Measurements from ENCODE around the gene SPAG8. TPM values are rescaled to one million over a fixed set of nuclear protein-coding genes. Genes with fewer than 3 reads are reported as not detected.

SPAG8 gene
- total and polyA plus RNA-seq, 10 of the 15 experiments (the other 5 are each of a cell fraction or from before 2014, with no cell fraction given): 0.40 to 1.1 (median 0.72) TPM

GRCh38 chr9:35814841-35815543, 2.9 kb upstream of the SPAG8 start, which contains the start of gene HINT2 (continued):
- peak in 1 of 2 experiments; percentile 72; a peak in 1 of 3 replicates for TF ChIP-seq EGR1 (IDR thresholded peaks at IDR 0.05; ENCODE audit: borderline replicate concordance in 1 of 2, low read depth in 2 of 2, low read length in 2 of 2)
- TF ChIP-seq IKZF2 (IDR thresholded peaks at IDR 0.05): peak; percentile 48 to 61; a peak in 2 of 4 replicates
- peak; percentile 95 for TF ChIP-seq YY1 (IDR thresholded peaks at IDR 0.05; ENCODE audit: low read depth, low read length)
- TF ChIP-seq SREBF1 (IDR thresholded peaks at IDR 0.05; ENCODE audit: low read length): no peak
- TF ChIP-seq USF2 (IDR thresholded peaks at IDR 0.05; ENCODE audit: borderline replicate concordance, low read depth, low read length): no peak
- peak in 1 of 2 experiments; percentile 66; a peak in 1 of 4 replicates for TF ChIP-seq BHLHE40 (IDR thresholded peaks at IDR 0.05; ENCODE audit: borderline replicate concordance in 1 of 2, low read depth in 2 of 2, low read length in 1 of 2)
- TF ChIP-seq IKZF1 (conservative IDR thresholded peaks at IDR 0.05): peak; percentile 80
- TF ChIP-seq RAD51 (IDR thresholded peaks at IDR 0.05): peak; percentile 57; the same call in 1 of the 2 replicates
- no peak for TF ChIP-seq ZSCAN29 (IDR thresholded peaks at IDR 0.05)
- no peak for TF ChIP-seq SUZ12 (IDR thresholded peaks at IDR 0.05; ENCODE audit: unreplicated experiment)
- no peak; the same call in 1 of the 2 replicates for TF ChIP-seq PAX5 (IDR thresholded peaks at IDR 0.05; ENCODE audit: borderline replicate concordance, low read depth, low read length)
- TF ChIP-seq FOXK2 (IDR thresholded peaks at IDR 0.05): no peak
- no peak for TF ChIP-seq SIN3A (IDR thresholded peaks at IDR 0.05; ENCODE audit: low read depth, low read length)
- no peak for TF ChIP-seq BMI1 (IDR thresholded peaks at IDR 0.05; ENCODE audit: borderline replicate concordance)
- TF ChIP-seq BCLAF1 (IDR thresholded peaks at IDR 0.05): no peak
- no peak for TF ChIP-seq SIX5 (IDR thresholded peaks at IDR 0.05; ENCODE audit: low read depth, low read length, severe bottlenecking)
- no peak for TF ChIP-seq ESRRA (IDR thresholded peaks at IDR 0.05; ENCODE audit: low read length)
- no peak for TF ChIP-seq ZZZ3 (IDR thresholded peaks at IDR 0.05; ENCODE audit: control insufficient read depth, insufficient read length, low read depth)
- no peak for TF ChIP-seq USF1 (IDR thresholded peaks at IDR 0.05; ENCODE audit: borderline replicate concordance, extremely low read length, insufficient read depth, low read depth, low read length)
- no peak for TF ChIP-seq SMC3 (IDR thresholded peaks at IDR 0.05; ENCODE audit: borderline replicate concordance, low read length)
- no peak for TF ChIP-seq MLLT1 (IDR thresholded peaks at IDR 0.05)
- 0 out of 2 replicates have a peak, but pooled peaks have one; percentile 73 for TF ChIP-seq ASH2L (IDR thresholded peaks at IDR 0.05; ENCODE audit: borderline replicate concordance, low read depth)

Data from GM12878 (cell line).